ENCODE results near the gene SLC35E4. TPM values are rescaled to one million over a fixed set of nuclear protein-coding genes. Genes with fewer than 3 reads are reported as not detected.
"Not testable (repeated sequence)": the region's sequence is repeated elsewhere in the genome, so short reads cannot be mapped to it uniquely, and the experiment has no call there.

SLC35E4 gene
- total RNA-seq (2014; rRNA removed; shearing (Covaris generic)) (12.9 and 16.4 TPM in 2 replicates), polyA plus RNA-seq (2016; fragmentation: Nextera tagmentation; extraction: Ambion mirVana) (8.5 and 9.1 TPM in 2 replicates)

- no peaks in the 10 kb centered on the region for H4K20me1 ChIP-seq (ENCODE audit: insufficient read depth)
- peak within 1 kb of the TSS; percentile 72 for H3K27ac ChIP-seq
- H3K79me2 ChIP-seq (ENCODE audit: insufficient read depth), result peaks cover 48% of the 10 kb centered on the region
- peak within 1 kb of the TSS; percentile 87 for H2AFZ ChIP-seq
- DNase-seq, result peak; percentile 95
- peaks cover 8% of the 10 kb centered on the region; the same call in 1 of the 2 replicates for H3F3A ChIP-seq (ENCODE audit: insufficient read depth)
- peak within 1 kb of the TSS; percentile 79 for H3K4me3 ChIP-seq
- H3K4me1 ChIP-seq (ENCODE audit: insufficient read depth), result peaks cover 23% of the 10 kb centered on the region
- no peaks in the 10 kb centered on the region for H3K27me3 ChIP-seq (replicated peaks; ENCODE audit: insufficient read depth)
- H3K9ac ChIP-seq, result peak within 1 kb of the TSS; percentile 83
- no peaks in the 10 kb centered on the region for H3K9me2 ChIP-seq (ENCODE audit: insufficient read depth)
- no peaks in the 10 kb centered on the region for H3K9me3 ChIP-seq (ENCODE audit: low read depth)
- WGBS, 2 experiments (ENCODE audit: low coverage in 1 of 2, low lambda C conversion rate in 2 of 2, missing lambda C conversion rate in 2 of 2), result 1 to 2% methylated on average over 54 to 57 of the region's 75 CpGs
- peak within 1 kb of the TSS; percentile 93 for H3K4me2 ChIP-seq (ENCODE audit: unreplicated experiment)
- no peak for TF ChIP-seq EZH2 (IDR thresholded peaks at IDR 0.05; ENCODE audit: insufficient read depth, poor library complexity, severe bottlenecking)
- in situ Hi-C loops (cut with MboI), result loop anchor here (10.0 kb wide), 2 partner anchors 119 to 269 kb away; no protein-coding TSS in a partner anchor
- H3K36me3 ChIP-seq (ENCODE audit: low read depth), result no peaks in the 10 kb centered on the region
Observed at GRCh38 chr22:30635273-30636225, at the start of gene SLC35E4. Gene SLC35E4 (plus strand): TSS chr22:30635781. CDS start chr22:30636451, 670 bp downstream.

- Histone ChIP-seq H3K9ac (no peak overlapping the region), H3K4me3 (no peak overlapping the region), H3K4me1 (ENCODE audit: insufficient read depth) (peaks cover 11% of the 10 kb centered on the region), H3K36me3 (ENCODE audit: low read depth) (peaks cover 28% of the 10 kb centered on the region), H3K9me2 (ENCODE audit: insufficient read depth) (no peaks in the 10 kb centered on the region), H3K4me2 (ENCODE audit: unreplicated experiment) (no peak overlapping the region), H4K20me1 (ENCODE audit: insufficient read depth) (no peaks in the 10 kb centered on the region), H3F3A (ENCODE audit: insufficient read depth) (no peaks in the 10 kb centered on the region), H3K79me2 (ENCODE audit: insufficient read depth) (peaks cover 34% of the 10 kb centered on the region), H3K27ac (no peak overlapping the region), H3K9me3 (ENCODE audit: low read depth) (no peaks in the 10 kb centered on the region), H2AFZ (no peak overlapping the region), H3K27me3 (replicated peaks; ENCODE audit: insufficient read depth) (no peaks in the 10 kb centered on the region)
- TF ChIP-seq EZH2phosphoT487 (IDR thresholded peaks at IDR 0.05; ENCODE audit: insufficient read depth, low read depth) (no peak), EZH2 (IDR thresholded peaks at IDR 0.05; ENCODE audit: insufficient read depth, poor library complexity, severe bottlenecking) (no peak)
- WGBS, 2 experiments (ENCODE audit: low coverage in 1 of 2, low lambda C conversion rate in 2 of 2, missing lambda C conversion rate in 2 of 2), result 92 to 94% methylated on average over 8 of the region's 8 CpGs
- no peak for DNase-seq
- in situ Hi-C loops (cut with MboI), result no loop called here
Observed at GRCh38 chr22:30586414-30586813, 49.2 kb upstream of the SLC35E4 start.

- peak overlapping the region; percentile 81 for H2AFZ ChIP-seq
- peaks cover 38% of the 10 kb centered on the region for H3K79me2 ChIP-seq (ENCODE audit: insufficient read depth)
- WGBS, 2 experiments (ENCODE audit: low coverage in 1 of 2, low lambda C conversion rate in 2 of 2, missing lambda C conversion rate in 2 of 2), result 2 to 6% methylated on average over 14 of the region's 14 CpGs
- peak; percentile 82 for DNase-seq
- H3K4me3 ChIP-seq, result peak overlapping the region; percentile 99
- H3F3A ChIP-seq (ENCODE audit: insufficient read depth), result no peaks in the 10 kb centered on the region
- no peaks in the 10 kb centered on the region for H3K9me2 ChIP-seq (ENCODE audit: insufficient read depth)
- H4K20me1 ChIP-seq (ENCODE audit: insufficient read depth), result no peaks in the 10 kb centered on the region
- H3K4me2 ChIP-seq (ENCODE audit: unreplicated experiment), result peak overlapping the region; percentile 86
- H3K27me3 ChIP-seq (replicated peaks; ENCODE audit: insufficient read depth), result peaks cover 7% of the 10 kb centered on the region; the same call in 1 of the 2 replicates
- in situ Hi-C loops (cut with MboI), result no loop called here
- peaks cover 11% of the 10 kb centered on the region for H3K4me1 ChIP-seq (ENCODE audit: insufficient read depth)
- H3K27ac ChIP-seq, result peak overlapping the region; percentile 88
- H3K9ac ChIP-seq, result peak overlapping the region; percentile 99
- H3K36me3 ChIP-seq (ENCODE audit: low read depth), result peaks cover 23% of the 10 kb centered on the region
- TF ChIP-seq EZH2 (IDR thresholded peaks at IDR 0.05; ENCODE audit: insufficient read depth, poor library complexity, severe bottlenecking), result no peak
- TF ChIP-seq EZH2phosphoT487 (IDR thresholded peaks at IDR 0.05; ENCODE audit: insufficient read depth, low read depth), result no peak
- no peaks in the 10 kb centered on the region for H3K9me3 ChIP-seq (ENCODE audit: low read depth)
Observed at GRCh38 chr22:30591191-30591587, 44.4 kb upstream of the SLC35E4 start.

GRCh38 chr22:30591588-30592359 is 43.8 kb upstream of the SLC35E4 start, which contains the start of gene PES1:
Gene PES1 (minus strand): TSS chr22:30591910. CDS start chr22:30591833, 77 bp downstream.
- peaks cover 38% of the 10 kb centered on the region for H3K79me2 ChIP-seq (ENCODE audit: insufficient read depth)
- DNase-seq, result peak; percentile 100
- peak within 1 kb of the TSS; percentile 99 for H3K9ac ChIP-seq
- peak within 1 kb of the TSS; percentile 81 for H2AFZ ChIP-seq
- in situ Hi-C loops (cut with MboI), result no loop called here
- peaks cover 17% of the 10 kb centered on the region; the same call in 1 of the 2 replicates for H3K36me3 ChIP-seq (ENCODE audit: low read depth)
- H3K27ac ChIP-seq, result peak within 1 kb of the TSS; percentile 88
- no peaks in the 10 kb centered on the region for H3K9me3 ChIP-seq (ENCODE audit: low read depth)
- H3K4me2 ChIP-seq (ENCODE audit: unreplicated experiment), result peak within 1 kb of the TSS; percentile 86
- H3K9me2 ChIP-seq (ENCODE audit: insufficient read depth), result no peaks in the 10 kb centered on the region
- H3K4me1 ChIP-seq (ENCODE audit: insufficient read depth), result peaks cover 11% of the 10 kb centered on the region
- no peaks in the 10 kb centered on the region for H4K20me1 ChIP-seq (ENCODE audit: insufficient read depth)
- H3K4me3 ChIP-seq, result peak within 1 kb of the TSS; percentile 99
- H3F3A ChIP-seq (ENCODE audit: insufficient read depth), result no peaks in the 10 kb centered on the region
- peaks cover 7% of the 10 kb centered on the region; the same call in 1 of the 2 replicates for H3K27me3 ChIP-seq (replicated peaks; ENCODE audit: insufficient read depth)
- 1 to 2% methylated on average over 44 to 49 of the region's 49 CpGs for WGBS, 2 experiments (ENCODE audit: low coverage in 1 of 2, low lambda C conversion rate in 2 of 2, missing lambda C conversion rate in 2 of 2)
- no peak for TF ChIP-seq EZH2 (IDR thresholded peaks at IDR 0.05; ENCODE audit: insufficient read depth, poor library complexity, severe bottlenecking)
- no peak for TF ChIP-seq EZH2phosphoT487 (IDR thresholded peaks at IDR 0.05; ENCODE audit: insufficient read depth, low read depth)

GRCh38 chr22:30592360-30592713 is 43.2 kb upstream of the SLC35E4 start:
- H3K36me3 ChIP-seq (ENCODE audit: low read depth), result peaks cover 11% of the 10 kb centered on the region; the same call in 1 of the 2 replicates
- in situ Hi-C loops (cut with MboI); H4K20me1 ChIP-seq (ENCODE audit: insufficient read depth); DNase-seq; H3F3A ChIP-seq (ENCODE audit: insufficient read depth); H3K27me3 ChIP-seq (replicated peaks; ENCODE audit: insufficient read depth); H3K9me2 ChIP-seq (ENCODE audit: insufficient read depth); H3K9me3 ChIP-seq (ENCODE audit: low read depth): not testable (repeated sequence)
- H3K9ac ChIP-seq, result peak overlapping the region; percentile 99
- peak overlapping the region; percentile 8; the same call in 1 of the 2 replicates for H3K27ac ChIP-seq
- H3K4me3 ChIP-seq, result peak overlapping the region; percentile 99
- peak overlapping the region; percentile 81 for H2AFZ ChIP-seq
- WGBS, 2 experiments (ENCODE audit: low coverage in 1 of 2, low lambda C conversion rate in 2 of 2, missing lambda C conversion rate in 2 of 2), result 38% methylated on average over 18 of the region's 18 CpGs
- H3K4me1 ChIP-seq (ENCODE audit: insufficient read depth), result peaks cover 11% of the 10 kb centered on the region
- H3K4me2 ChIP-seq (ENCODE audit: unreplicated experiment), result peak overlapping the region; percentile 86
- H3K79me2 ChIP-seq (ENCODE audit: insufficient read depth), result peaks cover 38% of the 10 kb centered on the region
